BJ (cell line): ENCODE data around the gene CYP1A2. TPM values are rescaled to one million over a fixed set of nuclear protein-coding genes. Genes with fewer than 3 reads are reported as not detected.
A peak's percentile ranks its signal among the peaks of the same experiment; 100 is the strongest.
"Not testable (repeated sequence)": the region's sequence is repeated elsewhere in the genome, so short reads cannot be mapped to it uniquely, and the experiment has no call there.

ENCODE experiments used
- CTCF ChIA-PET: fragments of 350-600 bp; formaldehyde crosslinking; extraction: SDS; loops from one replicate; lab custom pipeline; 2021; ENCODE audit warnings: antibody characterized with exemption, inconsistent platforms; lab: Yijun Ruan, JAX
- POLR2A ChIA-PET: fragments of 300-600 bp; sonication (Branson Sonifier 250); formaldehyde crosslinking; extraction: SDS; loops from one replicate; lab custom pipeline; 2021; ENCODE audit warnings: antibody characterized with exemption; lab: Charles Lee
- DNase-seq: peaks from one replicate; pipeline ENCODE4 v3.0.0-alpha.2; 2011; ENCODE audit warnings: low read depth
- H3K27me3 ChIP-seq: 2 replicates; pipeline ENCODE4 v1.6.0; 2011; ENCODE audit warnings: low read length; ENCODE audit not compliant: control insufficient read depth, insufficient read depth
- H3K36me3 ChIP-seq: 2 replicates; pipeline ENCODE4 v1.5.1; 2011; ENCODE audit warnings: low read length; ENCODE audit not compliant: control insufficient read depth, insufficient read depth
- H3K4me3 ChIP-seq: 2 replicates; pipeline ENCODE4 v1.5.1; 2011; ENCODE audit warnings: low read depth, mild to moderate bottlenecking, control low read depth, low read length
- CTCF ChIP-seq: IDR thresholded peaks from 2 replicates; pipeline ENCODE4 v1.5.1; 2011; ENCODE audit warnings: low read depth, mild to moderate bottlenecking, control low read depth, inconsistent platforms, low read length, moderate library complexity; ENCODE audit not compliant: insufficient read depth
- polyA plus RNA-seq: library from polyadenylated mRNA; depleted of rRNA; stranded (reverse); fragments of >200 nt; gene quantifications from 2 replicates; pipeline ENCODE4 v1.2.3, GENCODE V29; 2011

CYP1A2 gene
- polyA plus RNA-seq, 1 experiment, result not detected

GRCh38 chr15:74725225-74725774 is 23.3 kb upstream of the CYP1A2 start, which contains the start of gene CYP1A1:
Gene CYP1A1 (minus strand): TSS chr15:74725528. CDS start chr15:74723097, 2,431 bp downstream.
- ChIA-PET POLR2A (no interaction called here), CTCF (interaction anchor here (1.1 to 3.6 kb wide), 5 partner anchors 10 to 63 kb away, joined by 3 to 10 read pairs (median 4); partner anchors contain the start of gene CSK)
- DNase-seq, result no peak
- no peak for TF ChIP-seq CTCF
- Histone ChIP-seq H3K4me3 (peak within 1 kb of the TSS; percentile 44), H3K27me3 (peaks cover 21% of the 10 kb centered on the region), H3K36me3 (no peaks in the 10 kb centered on the region)

- CTCF ChIA-PET, result interaction anchor here (0.6 to 3.6 kb wide), 4 partner anchors 9 to 48 kb away, joined by 3 to 10 read pairs (median 4); no protein-coding TSS in a partner anchor
- POLR2A ChIA-PET, result no interaction called here
- H3K36me3 ChIP-seq, result no peaks in the 10 kb centered on the region
- no peak for TF ChIP-seq CTCF
- H3K27me3 ChIP-seq, result peaks cover 27% of the 10 kb centered on the region
- DNase-seq, result no peak
- peak overlapping the region; percentile 44 for H3K4me3 ChIP-seq
Observed at GRCh38 chr15:74725845-74726773, 22.5 kb upstream of the CYP1A2 start.

GRCh38 chr15:74726774-74727164 is 21.9 kb upstream of the CYP1A2 start:
- H3K36me3 ChIP-seq, result no peaks in the 10 kb centered on the region
- POLR2A ChIA-PET, result no interaction called here
- CTCF ChIA-PET, result interaction anchor here (0.6 to 3.6 kb wide), 3 partner anchors 10 to 47 kb away, joined by 3 to 10 read pairs (median 4); no protein-coding TSS in a partner anchor
- no peak for DNase-seq
- no peak for TF ChIP-seq CTCF
- peak overlapping the region; percentile 44 for H3K4me3 ChIP-seq
- H3K27me3 ChIP-seq, result peaks cover 30% of the 10 kb centered on the region

GRCh38 chr15:74727727-74728126 is 20.9 kb upstream of the CYP1A2 start:
- no peak for TF ChIP-seq CTCF
- Histone ChIP-seq H3K4me3 (no peak overlapping the region), H3K36me3 (no peaks in the 10 kb centered on the region), H3K27me3 (peaks cover 35% of the 10 kb centered on the region)
- POLR2A ChIA-PET, result no interaction called here
- CTCF ChIA-PET, result interaction anchor here (1.1 kb wide), 1 partner anchor 18 kb away, joined by 3 read pairs; no protein-coding TSS in a partner anchor
- no peak for DNase-seq

- H3K4me3 ChIP-seq, POLR2A ChIA-PET, CTCF ChIA-PET, DNase-seq, H3K36me3 ChIP-seq: not testable (repeated sequence)
- H3K27me3 ChIP-seq, result peaks cover 40% of the 10 kb centered on the region
Observed at GRCh38 chr15:74728699-74729098, 19.9 kb upstream of the CYP1A2 start.

- CTCF ChIA-PET, result not testable (repeated sequence)
Observed at GRCh38 chr15:74729372-74729771, 19.3 kb upstream of the CYP1A2 start.

More at GRCh38 chr15:74729372-74729771, 19.3 kb upstream of the CYP1A2 start:
- H3K4me3 ChIP-seq, POLR2A ChIA-PET, H3K36me3 ChIP-seq, DNase-seq: not testable (repeated sequence)
- H3K27me3 ChIP-seq, result peaks cover 43% of the 10 kb centered on the region
